Stomach (tissue), 4 donors: Measurements from ENCODE around the gene NTRK3.

Experiments
- CTCF ChIP-seq, 7 experiments: fragments of 450-650 bp in 4 of 7; fragments of 200-600 bp in 3 of 7; sonication (generic) in 3 of 7; IDR thresholded peaks; one replicate each; pipeline ENCODE4 v1.5.1; 2016 to 2019; ENCODE audit warnings: antibody characterized with exemption in 7 of 7, control low read depth in 2 of 7, mild to moderate bottlenecking in 1 of 7
- POLR2AphosphoS5 ChIP-seq, 3 donors: sonication (generic); formaldehyde crosslinking; IDR thresholded peaks; one replicate each; pipeline ENCODE4 v1.6.1; 2016; ENCODE audit warnings: antibody characterized with exemption in 3 of 3

GRCh38 chr15:88181613-88182012 lies 74.9 kb downstream of the NTRK3 start:
- TF ChIP-seq CTCF (IDR thresholded peaks at IDR 0.05) (no peak), POLR2AphosphoS5 (IDR thresholded peaks at IDR 0.05) (no peak)
